ENCODE data around the gene LONP2. TPM values are rescaled to one million over a fixed set of nuclear protein-coding genes. Genes with fewer than 3 reads are reported as not detected.

LONP2 gene
- total and polyA plus RNA-seq, 2 of the 13 experiments (the other 11 are each of a cell fraction or from before 2014, with no cell fraction given) = 39.2 to 63.3 TPM

DNA sequence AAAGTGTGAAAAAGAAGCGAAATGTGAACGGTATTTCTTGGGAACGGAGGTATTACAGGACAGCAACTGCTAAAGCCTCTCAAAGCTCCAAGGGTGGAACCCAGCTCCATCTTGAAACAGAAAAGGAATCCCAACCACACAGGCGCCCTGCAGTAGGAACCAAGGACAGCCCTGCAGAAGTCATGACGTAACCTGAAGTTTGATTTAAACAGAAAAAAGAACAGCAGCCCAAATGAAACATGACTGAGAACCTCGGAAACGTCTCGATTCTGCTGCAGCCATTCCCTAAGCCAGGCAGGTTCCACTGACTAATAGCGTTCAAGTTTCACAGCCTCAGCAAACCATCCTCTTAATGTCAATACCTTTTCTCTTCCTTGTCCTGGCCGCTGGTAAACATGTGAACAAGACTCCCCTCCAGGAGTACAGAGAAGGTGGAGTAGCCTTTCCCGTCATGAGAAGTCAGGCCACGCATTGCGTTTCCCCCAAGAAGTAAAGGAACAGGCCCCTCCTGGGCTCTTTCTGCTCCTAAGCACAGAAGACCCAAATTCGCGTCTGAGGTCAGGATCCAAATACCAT lies 121.0 kb downstream of the LONP2 start (continued):
- TF ChIP-seq ZNF354B (CRISPR knock-in tag; IDR thresholded peaks at IDR 0.05) (no peak), ZNF790 (CRISPR knock-in tag; IDR thresholded peaks at IDR 0.05; ENCODE audit: borderline replicate concordance) (no peak), TMF1 (CRISPR knock-in tag; IDR thresholded peaks at IDR 0.05; ENCODE audit: low read depth) (no peak), ASH2L (IDR thresholded peaks at IDR 0.05; ENCODE audit: insufficient read length, low read depth, low read length) (no peak), HNRNPH1 (optimal IDR thresholded peaks at IDR 0.05; ENCODE audit: low read depth, low read length) (no peak), ZNF484 (CRISPR knock-in tag; IDR thresholded peaks at IDR 0.05; ENCODE audit: borderline replicate concordance, low read depth) (no peak), TCF7 (IDR thresholded peaks at IDR 0.05; ENCODE audit: low read depth) (no peak), NCOR1 (IDR thresholded peaks at IDR 0.05; ENCODE audit: borderline replicate concordance, low read length) (no peak), TEAD2 (CRISPR knock-in tag; IDR thresholded peaks at IDR 0.05) (no peak), ZNF567 (CRISPR knock-in tag; IDR thresholded peaks at IDR 0.05; ENCODE audit: borderline replicate concordance) (no peak), KMT2A (CRISPR knock-in tag; IDR thresholded peaks at IDR 0.05) (no peak; the same call in 1 of the 2 replicates), REPIN1 (CRISPR knock-in tag; IDR thresholded peaks at IDR 0.05; ENCODE audit: borderline replicate concordance, low read depth) (no peak), ZNF703 (CRISPR knock-in tag; IDR thresholded peaks at IDR 0.05; ENCODE audit: borderline replicate concordance) (no peak), ATF7 (IDR thresholded peaks at IDR 0.05) (peak; percentile 82), ATF7 (CRISPR knock-in tag; IDR thresholded peaks at IDR 0.05) (no peak), ZNF775 (CRISPR knock-in tag; IDR thresholded peaks at IDR 0.05; ENCODE audit: borderline replicate concordance) (0 out of 2 replicates have a peak, but pooled peaks have one; percentile 33), ZNF136 (CRISPR knock-in tag; IDR thresholded peaks at IDR 0.05; ENCODE audit: low read depth) (no peak)
- TF ChIP-seq, protein P1, sequence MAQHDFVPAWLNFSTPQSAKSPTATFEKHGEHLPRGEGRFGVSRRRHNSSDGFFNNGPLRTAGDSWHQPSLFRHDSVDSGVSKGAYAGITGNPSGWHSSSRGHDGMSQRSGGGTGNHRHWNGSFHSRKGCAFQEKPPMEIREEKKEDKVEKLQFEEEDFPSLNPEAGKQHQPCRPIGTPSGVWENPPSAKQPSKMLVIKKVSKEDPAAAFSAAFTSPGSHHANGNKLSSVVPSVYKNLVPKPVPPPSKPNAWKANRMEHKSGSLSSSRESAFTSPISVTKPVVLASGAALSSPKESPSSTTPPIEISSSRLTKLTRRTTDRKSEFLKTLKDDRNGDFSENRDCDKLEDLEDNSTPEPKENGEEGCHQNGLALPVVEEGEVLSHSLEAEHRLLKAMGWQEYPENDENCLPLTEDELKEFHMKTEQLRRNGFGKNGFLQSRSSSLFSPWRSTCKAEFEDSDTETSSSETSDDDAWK (CRISPR knock-in tag; IDR thresholded peaks at IDR 0.05) = no peak
- TF ChIP-seq, protein P2, sequence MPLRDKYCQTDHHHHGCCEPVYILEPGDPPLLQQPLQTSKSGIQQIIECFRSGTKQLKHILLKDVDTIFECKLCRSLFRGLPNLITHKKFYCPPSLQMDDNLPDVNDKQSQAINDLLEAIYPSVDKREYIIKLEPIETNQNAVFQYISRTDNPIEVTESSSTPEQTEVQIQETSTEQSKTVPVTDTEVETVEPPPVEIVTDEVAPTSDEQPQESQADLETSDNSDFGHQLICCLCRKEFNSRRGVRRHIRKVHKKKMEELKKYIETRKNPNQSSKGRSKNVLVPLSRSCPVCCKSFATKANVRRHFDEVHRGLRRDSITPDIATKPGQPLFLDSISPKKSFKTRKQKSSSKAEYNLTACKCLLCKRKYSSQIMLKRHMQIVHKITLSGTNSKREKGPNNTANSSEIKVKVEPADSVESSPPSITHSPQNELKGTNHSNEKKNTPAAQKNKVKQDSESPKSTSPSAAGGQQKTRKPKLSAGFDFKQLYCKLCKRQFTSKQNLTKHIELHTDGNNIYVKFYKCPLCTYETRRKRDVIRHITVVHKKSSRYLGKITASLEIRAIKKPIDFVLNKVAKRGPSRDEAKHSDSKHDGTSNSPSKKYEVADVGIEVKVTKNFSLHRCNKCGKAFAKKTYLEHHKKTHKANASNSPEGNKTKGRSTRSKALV (CRISPR knock-in tag; IDR thresholded peaks at IDR 0.05) = no peak
- TF ChIP-seq, protein P3, sequence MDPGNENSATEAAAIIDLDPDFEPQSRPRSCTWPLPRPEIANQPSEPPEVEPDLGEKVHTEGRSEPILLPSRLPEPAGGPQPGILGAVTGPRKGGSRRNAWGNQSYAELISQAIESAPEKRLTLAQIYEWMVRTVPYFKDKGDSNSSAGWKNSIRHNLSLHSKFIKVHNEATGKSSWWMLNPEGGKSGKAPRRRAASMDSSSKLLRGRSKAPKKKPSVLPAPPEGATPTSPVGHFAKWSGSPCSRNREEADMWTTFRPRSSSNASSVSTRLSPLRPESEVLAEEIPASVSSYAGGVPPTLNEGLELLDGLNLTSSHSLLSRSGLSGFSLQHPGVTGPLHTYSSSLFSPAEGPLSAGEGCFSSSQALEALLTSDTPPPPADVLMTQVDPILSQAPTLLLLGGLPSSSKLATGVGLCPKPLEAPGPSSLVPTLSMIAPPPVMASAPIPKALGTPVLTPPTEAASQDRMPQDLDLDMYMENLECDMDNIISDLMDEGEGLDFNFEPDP (CRISPR knock-in tag; conservative IDR thresholded peaks at IDR 0.05) = no peak
- TF ChIP-seq, protein P4, sequence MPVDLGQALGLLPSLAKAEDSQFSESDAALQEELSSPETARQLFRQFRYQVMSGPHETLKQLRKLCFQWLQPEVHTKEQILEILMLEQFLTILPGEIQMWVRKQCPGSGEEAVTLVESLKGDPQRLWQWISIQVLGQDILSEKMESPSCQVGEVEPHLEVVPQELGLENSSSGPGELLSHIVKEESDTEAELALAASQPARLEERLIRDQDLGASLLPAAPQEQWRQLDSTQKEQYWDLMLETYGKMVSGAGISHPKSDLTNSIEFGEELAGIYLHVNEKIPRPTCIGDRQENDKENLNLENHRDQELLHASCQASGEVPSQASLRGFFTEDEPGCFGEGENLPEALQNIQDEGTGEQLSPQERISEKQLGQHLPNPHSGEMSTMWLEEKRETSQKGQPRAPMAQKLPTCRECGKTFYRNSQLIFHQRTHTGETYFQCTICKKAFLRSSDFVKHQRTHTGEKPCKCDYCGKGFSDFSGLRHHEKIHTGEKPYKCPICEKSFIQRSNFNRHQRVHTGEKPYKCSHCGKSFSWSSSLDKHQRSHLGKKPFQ (CRISPR knock-in tag; IDR thresholded peaks at IDR 0.05; ENCODE audit: insufficient replicate concordance) = peak; percentile 70
- TF ChIP-seq, protein P5, sequence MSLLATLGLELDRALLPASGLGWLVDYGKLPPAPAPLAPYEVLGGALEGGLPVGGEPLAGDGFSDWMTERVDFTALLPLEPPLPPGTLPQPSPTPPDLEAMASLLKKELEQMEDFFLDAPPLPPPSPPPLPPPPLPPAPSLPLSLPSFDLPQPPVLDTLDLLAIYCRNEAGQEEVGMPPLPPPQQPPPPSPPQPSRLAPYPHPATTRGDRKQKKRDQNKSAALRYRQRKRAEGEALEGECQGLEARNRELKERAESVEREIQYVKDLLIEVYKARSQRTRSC (CRISPR knock-in tag; IDR thresholded peaks at IDR 0.05; ENCODE audit: low read depth) = no peak
